ENCODE measurements around the gene ICAM1.

DNA sequence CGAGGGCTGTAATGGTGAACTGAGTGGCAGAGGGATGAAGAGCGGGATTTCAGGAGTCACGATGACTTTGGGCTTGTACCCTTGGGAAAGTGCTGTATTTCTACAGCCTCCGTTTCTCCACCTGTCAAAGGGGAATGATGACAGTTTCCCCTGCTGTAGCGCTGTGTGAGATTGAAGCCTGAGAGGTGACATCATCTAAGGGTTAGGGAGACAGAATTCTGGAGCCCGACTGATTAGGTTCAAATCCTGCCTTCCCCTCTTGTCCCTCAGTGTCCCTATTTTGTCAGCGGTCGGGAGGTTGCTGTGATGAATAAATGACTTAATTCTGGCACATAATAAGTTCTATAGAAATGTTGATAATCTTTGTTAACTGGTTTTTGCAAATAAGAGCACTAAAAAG lies 18.2 kb upstream of the ICAM1 start:
- TF ChIP-seq, protein P1, sequence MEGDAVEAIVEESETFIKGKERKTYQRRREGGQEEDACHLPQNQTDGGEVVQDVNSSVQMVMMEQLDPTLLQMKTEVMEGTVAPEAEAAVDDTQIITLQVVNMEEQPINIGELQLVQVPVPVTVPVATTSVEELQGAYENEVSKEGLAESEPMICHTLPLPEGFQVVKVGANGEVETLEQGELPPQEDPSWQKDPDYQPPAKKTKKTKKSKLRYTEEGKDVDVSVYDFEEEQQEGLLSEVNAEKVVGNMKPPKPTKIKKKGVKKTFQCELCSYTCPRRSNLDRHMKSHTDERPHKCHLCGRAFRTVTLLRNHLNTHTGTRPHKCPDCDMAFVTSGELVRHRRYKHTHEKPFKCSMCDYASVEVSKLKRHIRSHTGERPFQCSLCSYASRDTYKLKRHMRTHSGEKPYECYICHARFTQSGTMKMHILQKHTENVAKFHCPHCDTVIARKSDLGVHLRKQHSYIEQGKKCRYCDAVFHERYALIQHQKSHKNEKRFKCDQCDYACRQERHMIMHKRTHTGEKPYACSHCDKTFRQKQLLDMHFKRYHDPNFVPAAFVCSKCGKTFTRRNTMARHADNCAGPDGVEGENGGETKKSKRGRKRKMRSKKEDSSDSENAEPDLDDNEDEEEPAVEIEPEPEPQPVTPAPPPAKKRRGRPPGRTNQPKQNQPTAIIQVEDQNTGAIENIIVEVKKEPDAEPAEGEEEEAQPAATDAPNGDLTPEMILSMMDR (IDR thresholded peaks at IDR 0.05) = peak in 1 of 4 experiments; percentile 1
- TF ChIP-seq POLR2A (IDR thresholded peaks at IDR 0.05) = no peak
- TF ChIP-seq EP300 (IDR thresholded peaks at IDR 0.05) = no peak
- TF ChIP-seq POLR2AphosphoS5 (IDR thresholded peaks at IDR 0.05) = no peak
